GM21526 (cell line): ENCODE results near the gene CDK3.
"Not testable (repeated sequence)": the region's sequence is repeated elsewhere in the genome, so short reads cannot be mapped to it uniquely, and the experiment has no call there.

Experiments used
- ATAC-seq: cut with Tn5 transposase; IDR thresholded peaks from one replicate; pipeline ENCODE4 v1.9.1; 2021; ENCODE audit warnings: moderate library complexity; ENCODE audit not compliant: unreplicated experiment, low FRiP score

Gene CDK3

DNA sequence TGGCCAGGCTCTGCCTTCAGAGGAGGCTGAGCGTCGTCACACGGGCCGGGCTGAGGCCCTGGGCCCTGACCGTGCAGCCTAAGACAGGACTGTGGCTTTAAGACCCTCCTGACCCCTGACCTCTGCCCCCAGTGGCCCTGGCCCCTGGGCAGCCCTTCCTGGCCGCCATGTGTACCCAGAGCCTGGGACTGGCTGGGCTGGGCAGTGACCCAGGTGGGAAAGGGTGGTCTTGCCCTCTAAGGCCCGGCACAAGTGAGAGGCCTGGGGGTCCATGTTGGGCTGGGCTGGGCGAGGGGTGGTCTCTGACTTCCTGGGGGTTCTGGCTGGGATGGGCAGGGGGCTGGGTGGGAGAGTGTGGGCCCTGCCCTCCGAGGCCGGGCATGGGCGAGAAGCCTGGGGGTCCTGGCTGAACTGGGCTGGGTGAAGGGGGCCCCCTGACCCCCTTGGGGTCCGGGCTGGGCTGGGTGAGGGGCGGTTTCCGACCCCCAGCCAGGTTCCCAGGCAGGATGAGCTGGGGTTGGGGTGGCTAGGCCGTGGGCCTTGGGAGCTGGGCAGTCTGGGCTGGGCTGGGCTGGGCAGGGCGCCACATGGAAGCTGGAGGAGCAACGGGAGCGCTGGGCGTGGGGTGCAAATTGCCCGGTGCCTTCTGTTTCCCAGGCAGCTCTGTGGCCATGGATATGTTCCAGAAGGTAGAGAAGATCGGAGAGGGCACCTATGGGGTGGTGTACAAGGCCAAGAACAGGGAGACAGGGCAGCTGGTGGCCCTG lies at the start of gene CDK3:
CDK3 (plus strand) TSS at position 101 of the 767 bp plus-strand sequence; CDS start at position 672, 571 bp downstream.
- no peak for ATAC-seq

- ATAC-seq: no peak
Measured at GRCh38 chr17:75950855-75951554, 49.6 kb upstream of the CDK3 start.

DNA sequence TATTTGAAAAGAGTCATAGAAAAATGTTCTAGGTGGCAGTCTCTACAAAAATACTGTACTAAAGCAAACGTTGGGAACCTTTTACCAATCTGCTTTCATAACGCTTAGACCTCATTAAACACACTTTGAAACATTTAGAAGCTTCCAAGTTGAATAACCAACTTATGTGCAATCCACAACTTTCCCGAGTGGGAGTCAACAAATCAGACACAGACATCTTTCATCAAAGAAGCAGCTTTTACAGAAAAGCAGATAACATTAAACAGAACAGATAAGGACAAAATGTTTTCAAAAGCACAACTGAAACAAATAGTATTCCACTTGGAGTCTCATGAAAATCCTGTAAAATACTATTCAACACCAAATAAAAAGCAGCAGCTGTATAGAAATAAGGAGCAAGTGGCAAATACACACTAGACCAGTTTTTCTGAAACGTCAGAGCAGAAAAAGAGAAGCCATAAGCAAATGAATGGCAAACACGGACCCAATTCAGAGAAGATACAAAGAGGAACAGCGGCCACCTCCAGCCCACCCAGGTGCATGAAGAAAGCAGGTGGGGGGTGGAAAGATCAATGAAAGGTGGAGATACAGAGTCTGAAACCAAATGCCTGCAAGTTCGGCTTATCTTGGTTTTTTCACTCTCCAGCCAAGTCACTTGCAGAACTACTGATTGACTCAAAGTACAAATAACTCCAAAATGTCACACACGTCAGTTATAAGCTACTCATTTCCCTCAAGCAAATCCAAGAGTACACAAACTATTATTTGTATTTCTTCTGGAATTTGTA lies 41.4 kb upstream of the CDK3 start:
- no peak for ATAC-seq

DNA sequence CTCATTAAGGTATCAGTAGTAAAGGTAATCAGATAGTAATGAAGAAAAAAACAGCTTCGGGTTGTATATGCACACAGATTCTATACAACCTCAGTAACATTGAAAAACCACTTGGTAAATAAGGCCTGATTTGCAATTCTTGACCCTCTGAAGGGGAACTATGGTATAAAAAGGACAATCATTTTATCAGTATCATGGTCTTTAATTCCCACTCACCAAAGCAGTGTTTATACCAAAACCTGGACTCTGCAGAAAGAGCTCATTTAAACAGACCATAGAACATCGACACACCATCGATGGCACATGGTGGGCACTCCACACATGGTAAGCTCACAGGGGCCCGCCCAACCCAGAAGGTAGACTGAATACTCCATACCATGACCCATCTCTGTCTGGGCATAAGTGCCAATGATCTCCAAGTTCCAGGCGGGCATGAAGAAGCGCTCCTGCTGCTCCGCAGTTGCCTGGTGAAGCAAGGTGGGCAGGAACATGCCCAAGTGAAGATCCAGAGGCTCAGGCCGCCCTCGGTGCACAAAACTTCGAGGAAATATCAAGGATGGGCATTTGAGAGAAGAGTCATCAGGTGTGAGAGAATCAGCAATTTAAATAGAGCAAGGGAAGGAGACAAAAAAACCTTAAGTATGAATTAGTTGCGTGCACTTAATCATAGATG lies 40.7 kb upstream of the CDK3 start:
- ATAC-seq: no peak

DNA sequence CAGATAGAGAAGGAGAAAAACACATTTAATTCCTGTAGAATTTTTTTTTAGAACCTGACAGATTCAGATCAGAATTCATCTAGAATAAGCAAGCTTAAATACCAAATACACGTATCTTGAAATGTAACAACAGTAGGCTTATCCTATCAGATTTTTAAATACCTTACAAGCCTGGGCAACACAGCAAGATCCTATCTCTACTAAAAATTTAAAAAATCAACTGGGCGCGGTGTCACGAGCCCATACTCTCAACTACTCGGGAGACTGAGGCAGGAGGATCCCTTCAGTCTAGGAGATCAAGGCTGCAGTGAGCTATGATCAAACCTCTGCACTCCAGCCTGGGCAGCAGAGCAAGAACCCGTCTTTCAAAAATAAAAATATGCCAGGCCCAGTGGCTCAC lies 35.2 kb upstream of the CDK3 start:
- no peak for ATAC-seq

- not testable (repeated sequence) for ATAC-seq
Measured at GRCh38 chr17:75969044-75969443, 31.6 kb upstream of the CDK3 start.

GRCh38 chr17:75970011-75970523 lies 30.6 kb upstream of the CDK3 start:
- ATAC-seq: no peak

DNA sequence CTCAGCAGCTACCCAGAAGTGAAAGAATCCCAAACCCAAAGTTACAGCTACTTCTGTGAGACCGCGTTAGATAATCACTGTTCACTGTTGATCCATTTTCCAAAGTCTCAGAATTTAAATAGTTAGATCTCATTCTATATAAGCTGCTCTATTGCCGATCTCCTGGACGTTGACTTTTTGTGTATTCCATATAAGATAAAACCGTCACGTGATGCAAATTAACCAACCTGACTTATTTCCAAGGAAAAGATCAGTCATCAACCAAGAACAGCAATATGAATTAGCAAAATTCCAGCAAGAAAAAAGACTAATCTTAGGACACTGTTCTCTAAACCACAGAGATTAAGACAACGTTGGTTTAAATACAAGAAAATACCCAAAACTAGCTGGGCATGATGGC lies 30.0 kb upstream of the CDK3 start:
- no peak for ATAC-seq

DNA sequence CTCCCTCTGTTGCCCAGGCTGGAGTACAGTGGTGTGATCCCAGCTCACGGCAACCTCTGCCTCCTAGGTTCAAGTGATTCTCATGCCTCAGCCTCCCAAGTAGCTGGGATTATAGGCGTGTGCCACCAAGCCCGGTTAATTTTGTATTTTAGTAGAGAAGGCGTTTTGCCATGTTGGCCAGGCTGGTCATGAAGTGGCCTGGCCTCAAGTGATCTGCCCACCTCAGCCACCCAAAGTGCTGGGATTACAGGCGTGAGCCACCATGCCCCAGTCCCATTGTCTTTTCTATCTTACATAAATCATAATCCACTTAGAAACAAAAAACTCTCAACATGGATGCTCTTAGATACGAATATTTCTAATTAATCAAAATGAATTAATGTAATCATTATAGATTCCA lies 25.5 kb upstream of the CDK3 start:
- ATAC-seq: not testable (repeated sequence)

- ATAC-seq: no peak
Measured at GRCh38 chr17:75975757-75976174, 24.9 kb upstream of the CDK3 start.

- no peak for ATAC-seq
Measured at GRCh38 chr17:75976175-75976848, 24.3 kb upstream of the CDK3 start.

GRCh38 chr17:75978938-75979704 lies 21.5 kb upstream of the CDK3 start, which contains the start of the genes ACOX1 and TEN1:
Gene ACOX1, minus strand, starts transcription at chr17:75979166. Its CDS starts 93 bp downstream, at chr17:75979073.
Gene TEN1, plus strand, starts transcription at chr17:75979240. Its CDS starts 6,953 bp downstream, at chr17:75986193.
- peak; percentile 81 for ATAC-seq

DNA sequence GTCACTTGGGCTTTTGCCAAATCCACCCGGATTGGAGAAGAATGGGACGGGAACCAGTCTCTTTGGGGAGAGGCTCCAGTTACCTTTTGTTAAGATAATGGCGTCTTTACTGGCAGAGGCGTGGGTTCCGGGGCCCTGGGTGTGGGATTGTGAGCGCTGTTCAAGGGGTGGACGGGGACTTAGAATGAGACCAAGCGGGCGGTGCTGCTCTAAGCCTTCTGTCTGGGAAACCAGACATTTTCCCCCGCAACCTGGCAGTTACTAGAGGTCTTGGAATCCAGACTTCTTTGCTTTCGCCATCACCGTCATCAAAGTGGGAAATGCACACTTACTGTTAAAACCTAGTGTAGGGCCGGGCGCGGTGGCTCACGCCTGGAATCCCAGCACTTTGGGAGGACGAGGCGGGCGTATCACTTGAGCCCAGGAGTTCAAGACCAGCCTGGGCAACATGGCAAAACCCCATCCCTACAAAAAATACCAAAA lies 20.9 kb upstream of the CDK3 start:
- ATAC-seq: peak; percentile 18

DNA sequence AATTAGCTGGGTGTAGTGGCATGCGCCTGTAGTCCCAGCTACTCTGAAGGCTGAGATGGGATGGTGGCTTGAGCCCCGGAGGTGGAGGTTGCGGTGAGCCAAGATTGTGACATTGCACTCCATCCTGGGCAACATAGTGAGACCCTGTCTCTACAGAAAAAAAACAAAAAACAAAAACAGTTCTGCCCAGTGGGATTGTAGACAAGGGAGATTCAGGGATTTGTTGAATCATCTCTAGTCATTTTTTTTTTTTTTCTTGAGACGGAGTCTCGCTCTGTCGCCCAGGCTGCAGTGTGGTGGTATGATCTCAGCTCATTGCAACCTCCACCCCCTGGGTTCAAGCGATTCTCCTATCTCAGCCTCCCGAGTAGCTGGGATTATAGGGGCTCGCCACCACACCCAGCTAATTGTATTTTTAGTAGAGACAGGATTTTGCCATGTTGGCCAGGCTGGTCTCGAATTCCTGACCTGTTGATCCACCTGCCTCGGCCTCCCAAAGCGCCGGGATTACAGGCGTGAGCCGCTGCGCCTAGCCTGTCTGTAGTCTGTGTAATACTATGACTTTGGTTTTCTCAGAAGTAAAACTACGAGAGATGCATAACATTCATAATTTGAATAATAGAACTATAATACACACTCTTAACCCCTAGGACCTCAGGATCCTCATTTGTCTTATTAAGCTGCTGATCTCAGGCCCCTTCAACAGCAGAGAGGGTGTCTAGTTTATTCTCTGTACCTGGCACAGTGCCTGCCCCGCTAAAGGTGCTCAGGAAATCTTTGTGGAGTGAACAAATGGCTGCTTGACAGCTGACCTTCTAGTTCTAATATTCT lies 20.3 kb upstream of the CDK3 start:
- ATAC-seq: no peak

- no peak for ATAC-seq
Measured at GRCh38 chr17:75981019-75981615, 19.5 kb upstream of the CDK3 start.

- no peak for ATAC-seq
Measured at GRCh38 chr17:75983501-75984181, 17.0 kb upstream of the CDK3 start.

GRCh38 chr17:75985986-75986385 lies 14.7 kb upstream of the CDK3 start:
- no peak for ATAC-seq
